GM12865 (cell line): ENCODE measurements around the gene TAF15.

Source experiments
- DNase-seq: peaks from one replicate; pipeline ENCODE4 v3.0.0; 2010; ENCODE audit warnings: low read depth
- H3K4me3 ChIP-seq: 2 replicates; pipeline ENCODE4 v1.5.1; 2011; ENCODE audit warnings: mild to moderate bottlenecking, low read depth, low read length, control low read depth
- CTCF ChIP-seq: IDR thresholded peaks from 2 replicates; pipeline ENCODE4 v1.5.1; 2011; ENCODE audit warnings: low read length, control low read depth, low read depth, inconsistent platforms; ENCODE audit not compliant: insufficient read depth; ENCODE audit errors: missing control alignments

Gene TAF15

GRCh38 chr17:35784895-35785294, 24.4 kb upstream of the TAF15 start:
- TF ChIP-seq CTCF: no peak
- no peak overlapping the region for H3K4me3 ChIP-seq
- no peak for DNase-seq

DNA sequence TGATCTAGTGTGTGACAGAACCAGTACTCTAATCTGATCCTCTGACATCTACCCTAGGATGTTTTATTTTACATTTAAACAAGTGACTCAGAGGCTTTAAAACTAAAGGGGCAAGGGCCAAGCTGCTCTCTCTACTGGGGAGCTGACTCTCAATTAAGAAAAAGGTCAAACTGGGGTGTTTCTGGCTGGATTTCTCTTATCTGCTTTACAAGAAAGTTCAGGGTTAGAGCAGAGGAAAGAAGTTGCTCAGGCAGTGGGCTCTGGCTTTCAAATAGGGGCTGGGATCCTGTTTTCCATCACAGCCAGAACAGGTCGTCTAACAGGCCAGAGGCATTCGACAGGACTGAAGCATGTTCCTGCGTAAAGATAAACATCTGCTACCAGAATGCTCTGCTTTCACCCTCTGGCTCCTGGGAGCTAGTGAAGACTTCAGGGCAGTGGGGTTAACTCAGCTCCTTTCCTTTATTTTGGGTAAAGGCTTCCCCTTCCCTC, 22.3 kb upstream of the TAF15 start:
- no peak for DNase-seq
- no peak overlapping the region for H3K4me3 ChIP-seq
- no peak for TF ChIP-seq CTCF

DNA sequence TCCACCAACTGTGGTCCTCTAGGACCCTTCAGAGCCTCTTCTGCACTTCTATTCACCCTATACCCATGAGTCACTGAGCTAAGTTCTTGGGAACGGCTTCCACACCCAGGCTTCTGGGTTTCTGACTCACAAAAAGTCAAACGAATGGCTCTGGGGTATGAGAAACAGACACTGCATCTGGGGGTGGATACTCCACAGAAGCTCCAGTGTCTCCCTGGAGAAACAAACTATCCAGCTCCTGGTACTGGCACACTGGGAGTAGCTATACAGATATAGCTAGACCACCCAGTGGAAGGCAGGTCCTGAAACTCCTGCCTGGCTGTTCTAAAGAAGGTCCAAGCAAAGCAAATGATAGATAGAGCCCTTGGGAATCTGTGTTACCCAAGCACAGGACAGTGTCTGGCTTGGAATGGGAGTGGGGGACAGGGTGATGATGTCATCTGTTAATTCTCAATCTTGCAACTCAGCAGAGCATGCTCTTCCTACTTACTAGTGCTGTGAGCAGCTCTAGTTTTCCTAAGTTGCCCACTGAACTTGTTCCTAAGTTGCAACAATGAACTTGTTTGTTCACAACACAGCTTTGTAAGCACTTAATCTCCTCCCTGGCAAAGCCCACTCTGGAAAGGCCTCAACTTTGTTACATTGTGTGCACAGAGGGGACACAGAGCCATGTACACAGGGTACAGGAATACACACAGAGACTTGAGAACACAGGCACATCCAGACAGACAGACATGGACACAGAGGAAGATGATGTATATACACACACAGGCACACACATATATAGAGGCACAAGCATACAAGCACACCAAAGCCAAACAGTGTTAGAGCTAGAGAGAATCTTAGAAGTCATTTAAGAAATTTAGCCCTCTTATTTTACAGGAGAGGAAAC, 20.6 kb upstream of the TAF15 start:
- no peak for TF ChIP-seq CTCF
- H3K4me3 ChIP-seq: no peak overlapping the region
- no peak for DNase-seq

DNA sequence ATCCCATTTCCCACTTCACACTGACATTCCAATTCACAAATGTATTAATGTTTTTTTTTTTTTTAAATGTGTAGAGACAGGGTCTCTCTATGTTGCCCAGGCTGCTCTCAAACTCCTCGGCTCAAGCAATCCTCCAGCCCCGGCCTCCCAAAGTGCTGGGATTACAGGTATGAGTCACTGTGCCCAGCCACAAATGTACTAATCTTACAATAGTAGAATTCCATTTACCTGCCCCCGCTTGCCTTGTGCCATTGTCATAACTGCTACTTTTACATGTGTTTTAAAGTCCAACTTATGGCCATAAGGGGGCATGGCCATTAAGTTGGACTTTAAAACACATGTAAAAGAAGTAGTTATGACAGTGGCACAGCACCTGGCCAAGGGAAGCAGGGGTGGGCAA, 18.4 kb upstream of the TAF15 start:
- TF ChIP-seq CTCF: no peak
- DNase-seq: no peak

DNA sequence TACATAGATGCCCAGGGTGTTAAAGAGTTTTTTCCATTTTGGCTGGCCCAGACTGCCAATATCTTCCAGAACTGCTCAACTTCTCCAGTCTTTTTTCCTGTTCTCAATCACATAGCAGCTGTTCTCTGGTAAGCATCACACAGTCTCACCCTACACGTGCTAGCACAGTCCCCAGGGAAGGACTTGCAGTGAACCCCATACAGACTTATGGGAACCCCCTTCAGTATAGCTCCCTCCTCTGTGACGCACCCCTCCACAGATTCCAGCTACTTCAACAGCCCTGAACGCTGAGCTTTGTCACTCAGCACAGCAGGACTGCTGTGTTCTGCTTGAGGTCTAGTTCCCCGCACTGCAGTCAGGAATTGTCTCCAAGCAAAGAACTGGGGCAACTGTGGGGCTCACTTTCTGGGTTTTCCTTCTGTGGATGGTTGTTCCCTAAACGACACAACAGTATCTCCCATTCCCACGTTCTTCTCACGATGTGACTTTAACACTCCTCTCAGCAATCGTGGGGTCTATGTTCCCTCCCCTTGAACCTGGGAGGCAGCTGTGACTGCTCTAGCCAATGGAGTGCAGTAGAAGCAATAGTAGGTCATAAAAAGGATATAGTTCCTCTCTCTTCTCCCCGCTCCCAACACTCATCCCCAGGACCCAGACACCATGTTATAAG, 17.5 kb upstream of the TAF15 start:
- no peak for DNase-seq
- no peak overlapping the region for H3K4me3 ChIP-seq
- no peak for TF ChIP-seq CTCF

More for the DNA sequence above, 18.4 kb upstream of the TAF15 start:
- no peak overlapping the region for H3K4me3 ChIP-seq

- no peak for TF ChIP-seq CTCF
- no peak overlapping the region for H3K4me3 ChIP-seq
- no peak for DNase-seq
Measured at GRCh38 chr17:35793257-35793656, 16.0 kb upstream of the TAF15 start.
